ENCODE data around the gene IMPDH1. TPM values are rescaled to one million over a fixed set of nuclear protein-coding genes. Genes with fewer than 3 reads are reported as not detected.

The IMPDH1 gene
- total and polyA plus RNA-seq, 9 of the 15 experiments (the other 6 are each of a cell fraction or from before 2014, with no cell fraction given): 0.80 to 118 (median 64.3) TPM

GRCh38 chr7:128427289-128427891 lies 17.6 kb upstream of the IMPDH1 start (continued):
- no peak for TF ChIP-seq HOMEZ (CRISPR knock-in tag; IDR thresholded peaks at IDR 0.05)
- no peak; the same call in 1 of the 2 replicates for TF ChIP-seq BCOR (IDR thresholded peaks at IDR 0.05)
- TF ChIP-seq, protein P1, sequence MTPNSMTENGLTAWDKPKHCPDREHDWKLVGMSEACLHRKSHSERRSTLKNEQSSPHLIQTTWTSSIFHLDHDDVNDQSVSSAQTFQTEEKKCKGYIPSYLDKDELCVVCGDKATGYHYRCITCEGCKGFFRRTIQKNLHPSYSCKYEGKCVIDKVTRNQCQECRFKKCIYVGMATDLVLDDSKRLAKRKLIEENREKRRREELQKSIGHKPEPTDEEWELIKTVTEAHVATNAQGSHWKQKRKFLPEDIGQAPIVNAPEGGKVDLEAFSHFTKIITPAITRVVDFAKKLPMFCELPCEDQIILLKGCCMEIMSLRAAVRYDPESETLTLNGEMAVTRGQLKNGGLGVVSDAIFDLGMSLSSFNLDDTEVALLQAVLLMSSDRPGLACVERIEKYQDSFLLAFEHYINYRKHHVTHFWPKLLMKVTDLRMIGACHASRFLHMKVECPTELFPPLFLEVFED (CRISPR knock-in tag; conservative IDR thresholded peaks at IDR 0.05): no peak
- no peak for TF ChIP-seq PRMT5 (CRISPR knock-in tag; IDR thresholded peaks at IDR 0.05)
- no peak for TF ChIP-seq SMARCE1 (IDR thresholded peaks at IDR 0.05)
- no peak for TF ChIP-seq PBX2 (CRISPR knock-in tag; IDR thresholded peaks at IDR 0.05; ENCODE audit: low read depth)
- no peak for TF ChIP-seq PBX2 (tag; conservative IDR thresholded peaks at IDR 0.05; ENCODE audit: low read depth)
- TF ChIP-seq, protein P2, sequence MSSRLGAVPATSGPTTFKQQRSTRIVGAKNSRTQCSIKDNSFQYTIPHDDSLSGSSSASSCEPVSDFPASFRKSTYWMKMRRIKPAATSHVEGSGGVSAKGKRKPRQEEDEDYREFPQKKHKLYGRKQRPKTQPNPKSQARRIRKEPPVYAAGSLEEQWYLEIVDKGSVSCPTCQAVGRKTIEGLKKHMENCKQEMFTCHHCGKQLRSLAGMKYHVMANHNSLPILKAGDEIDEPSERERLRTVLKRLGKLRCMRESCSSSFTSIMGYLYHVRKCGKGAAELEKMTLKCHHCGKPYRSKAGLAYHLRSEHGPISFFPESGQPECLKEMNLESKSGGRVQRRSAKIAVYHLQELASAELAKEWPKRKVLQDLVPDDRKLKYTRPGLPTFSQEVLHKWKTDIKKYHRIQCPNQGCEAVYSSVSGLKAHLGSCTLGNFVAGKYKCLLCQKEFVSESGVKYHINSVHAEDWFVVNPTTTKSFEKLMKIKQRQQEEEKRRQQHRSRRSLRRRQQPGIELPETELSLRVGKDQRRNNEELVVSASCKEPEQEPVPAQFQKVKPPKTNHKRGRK (tag; IDR thresholded peaks at IDR 0.05): no peak
- no peak for TF ChIP-seq ZNF644 (tag; IDR thresholded peaks at IDR 0.05; ENCODE audit: low read depth)
- no peak for TF ChIP-seq FOXM1 (IDR thresholded peaks at IDR 0.05; ENCODE audit: low read depth)
- no peak for TF ChIP-seq FOXM1 (CRISPR knock-in tag; IDR thresholded peaks at IDR 0.05; ENCODE audit: low read depth)
- no peak for TF ChIP-seq PHTF2 (CRISPR knock-in tag; IDR thresholded peaks at IDR 0.05)
- no peak for TF ChIP-seq MIER1 (IDR thresholded peaks at IDR 0.05; ENCODE audit: low read depth)
- peak; percentile 87 for TF ChIP-seq CC2D1A (IDR thresholded peaks at IDR 0.05)
- TF ChIP-seq E2F8 (IDR thresholded peaks at IDR 0.05; ENCODE audit: low read depth, partially characterized antibody): peak; percentile 34
- TF ChIP-seq ZNF354B (CRISPR knock-in tag; IDR thresholded peaks at IDR 0.05): no peak
- TF ChIP-seq PTBP1 (IDR thresholded peaks at IDR 0.05; ENCODE audit: low read depth, low read length): no peak
- TF ChIP-seq SP1 (CRISPR knock-in tag; IDR thresholded peaks at IDR 0.05): peak; percentile 15; the same call in 1 of the 2 replicates
